CD14-positive monocyte (primary cell): ENCODE results near the gene UVRAG. TPM values are rescaled to one million over a fixed set of nuclear protein-coding genes. Genes with fewer than 3 reads are reported as not detected.
"Not testable (repeated sequence)": the region's sequence is repeated elsewhere in the genome, so short reads cannot be mapped to it uniquely, and the experiment has no call there.

ENCODE experiments used
- DNase-seq, 3 donors: peaks; one replicate each; pipeline ENCODE4 v3.0.0-alpha.2; 2011 to 2022
- H2AFZ ChIP-seq: 2 replicates; pipeline ENCODE4 v1.6.0; 2012; ENCODE audit warnings: mild to moderate bottlenecking, low read depth, low read length, inconsistent platforms; ENCODE audit not compliant: insufficient read depth, poor library complexity, severe bottlenecking
- H3K27ac ChIP-seq, 2 donors: 1 replicate in 1 of 2; 2 replicates in 1 of 2; pipeline ENCODE4 v1.5.1; 2012 to 2013; ENCODE audit warnings: low read length in 2 of 2, control low read depth in 1 of 2, inconsistent platforms in 1 of 2, low read depth in 1 of 2, mild to moderate bottlenecking in 1 of 2
- H3K27me3 ChIP-seq, 2 donors: one replicate each; pipeline versions ENCODE4 v1.6.0 to v1.6.1; 2011 to 2013; ENCODE audit warnings: low read length in 2 of 2; ENCODE audit not compliant: control insufficient read depth in 2 of 2, insufficient read depth in 2 of 2
- H3K36me3 ChIP-seq, 2 donors: replicated peaks in 1 of 2; 1 replicate in 1 of 2; 2 replicates in 1 of 2; pipeline versions ENCODE4 v1.5.1 to v1.6.1; 2012 to 2013; ENCODE audit warnings: low read length in 2 of 2, control low read depth in 1 of 2, inconsistent platforms in 1 of 2, mild to moderate bottlenecking in 1 of 2; ENCODE audit not compliant: insufficient read depth in 2 of 2, control insufficient read depth in 1 of 2
- H3K4me1 ChIP-seq, 2 donors: 1 replicate in 1 of 2; 2 replicates in 1 of 2; pipeline versions ENCODE4 v1.5.1 to v1.6.1; 2012 to 2013; ENCODE audit warnings: low read length in 2 of 2, control low read depth in 1 of 2, inconsistent platforms in 1 of 2, mild to moderate bottlenecking in 1 of 2, moderate library complexity in 1 of 2; ENCODE audit not compliant: insufficient read depth in 2 of 2, control insufficient read depth in 1 of 2
- H3K4me2 ChIP-seq: replicated peaks from 2 replicates; pipeline ENCODE3; 2012; ENCODE audit warnings: low read length, moderate library complexity, mild to moderate bottlenecking; ENCODE audit not compliant: poor library complexity, severe bottlenecking; ENCODE audit errors: extremely low read depth
- H3K4me3 ChIP-seq, 3 experiments: fragments of 200-600 bp in 1 of 3; sonication (generic) in 1 of 3; replicated peaks in 1 of 3; 1 replicate in 2 of 3; 2 replicates in 1 of 3; pipeline ENCODE4 v1.5.1; 2011 to 2013; ENCODE audit warnings: low read length in 3 of 3, mild to moderate bottlenecking in 3 of 3, control low read depth in 2 of 3, low read depth in 2 of 3, inconsistent platforms in 1 of 3, moderate library complexity in 1 of 3
- H3K79me2 ChIP-seq: 2 replicates; pipeline ENCODE4 v1.6.0; 2012; ENCODE audit warnings: mild to moderate bottlenecking, control low read depth, inconsistent platforms, low read length, moderate library complexity; ENCODE audit not compliant: insufficient read depth
- H3K9ac ChIP-seq: 2 replicates; pipeline ENCODE4 v1.6.0; 2017; ENCODE audit warnings: low read length, mild to moderate bottlenecking; ENCODE audit not compliant: insufficient read depth, poor library complexity, severe bottlenecking
- H3K9me3 ChIP-seq, 2 donors: replicated peaks in 1 of 2; 1 replicate in 1 of 2; 2 replicates in 1 of 2; pipeline versions ENCODE4 v1.5.1 to v1.6.1; 2012 to 2013; ENCODE audit warnings: low read length in 2 of 2, control low read depth in 1 of 2; ENCODE audit not compliant: control insufficient read depth in 1 of 2, insufficient read depth in 1 of 2
- H4K20me1 ChIP-seq: 2 replicates; pipeline ENCODE4 v1.6.0; 2012; ENCODE audit warnings: mild to moderate bottlenecking, low read length, control low read depth, moderate library complexity; ENCODE audit not compliant: insufficient read depth
- H3K27ac Mint-ChIP-seq, 7 donors: one replicate each; pipeline ENCODE4 v1.8.0; 2020; ENCODE audit warnings: mild to moderate bottlenecking in 7 of 7, mixed read lengths in 7 of 7, moderate library complexity in 6 of 7, inconsistent platforms in 2 of 7
- H3K27me3 Mint-ChIP-seq, 3 donors: one replicate each; pipeline ENCODE4 v1.8.0; 2021 to 2022; ENCODE audit warnings: low read depth in 3 of 3, mild to moderate bottlenecking in 3 of 3, mixed read lengths in 3 of 3, moderate library complexity in 3 of 3, inconsistent platforms in 1 of 3
- H3K36me3 Mint-ChIP-seq, 2 donors: one replicate each; pipeline ENCODE4 v1.8.0; 2020; ENCODE audit warnings: mixed read lengths in 2 of 2, inconsistent platforms in 1 of 2, mild to moderate bottlenecking in 1 of 2
- H3K4me1 Mint-ChIP-seq: one replicate; pipeline ENCODE4 v1.8.0; 2020; ENCODE audit warnings: mild to moderate bottlenecking, mixed read lengths
- H3K4me3 Mint-ChIP-seq, 2 donors: one replicate each; pipeline ENCODE4 v1.8.0; 2020; ENCODE audit warnings: mild to moderate bottlenecking in 2 of 2, mixed read lengths in 2 of 2, moderate library complexity in 1 of 2
- H3K9me3 Mint-ChIP-seq, 7 donors: one replicate each; pipeline ENCODE4 v1.8.0; 2020 to 2022; ENCODE audit warnings: mixed read lengths in 7 of 7, mild to moderate bottlenecking in 6 of 7, moderate library complexity in 6 of 7, inconsistent platforms in 2 of 7
- WGBS: methylation state at CpG from one replicate; pipeline ENCODE4 v1.1.5; 2013; ENCODE audit warnings: missing lambda C conversion rate; ENCODE audit not compliant: insufficient coverage; 5-methylcytosine and 5-hydroxymethylcytosine counted together
- intact Hi-C, 2 donors: fragments of 100-400 bp; cut with micrococcal nuclease; formaldehyde crosslinking; loops; one replicate each; pipeline versions ENCODE4 v1.15.0 to v1.15.1; 2023
- polyA plus RNA-seq, 3 donors: library from polyadenylated mRNA; depleted of rRNA in 1 of 3; unstranded in 2 of 3; stranded (reverse) in 1 of 3; fragments of 300-500 nt in 2 of 3; fragments of >200 nt in 1 of 3; fragmentation: Illumina TruSeq in 2 of 3; gene quantifications; 1 replicate in 2 of 3; 2 replicates in 1 of 3; pipeline ENCODE4 v1.2.3, GENCODE V29; 2012 to 2021
- TF ChIP-seq, protein P1 (sequence below): fragments of 200-600 bp; IDR thresholded peaks from one replicate; pipeline ENCODE4 v1.8.0; 2022; ENCODE audit warnings: antibody characterized with exemption, mild to moderate bottlenecking

UVRAG gene
- polyA plus RNA-seq, 3 donors: 13.7 to 20.5 (median 20.0) TPM

DNA sequence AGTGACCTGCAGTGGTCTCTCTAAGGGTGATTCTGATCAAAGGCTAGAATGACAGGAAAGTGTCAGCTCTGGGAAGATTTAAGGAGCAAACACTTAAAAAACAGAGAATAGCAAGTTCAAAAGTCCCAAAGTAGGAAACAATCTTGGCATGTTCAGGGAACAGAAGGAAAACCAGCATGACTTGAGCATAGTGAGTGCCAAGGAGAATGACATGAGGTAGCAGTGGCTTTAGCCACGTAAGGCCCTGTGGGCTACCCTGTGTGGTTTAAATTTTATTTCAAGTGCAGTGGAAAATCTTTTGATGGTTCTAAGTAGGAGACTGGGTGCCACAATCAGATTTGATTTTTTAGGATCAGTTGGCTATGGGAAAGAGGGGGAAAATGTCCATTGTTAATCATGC lies 241.9 kb downstream of the UVRAG start:
- H3K9me3 Mint-ChIP-seq: no peaks in the 10 kb centered on the region
- H3K27me3 ChIP-seq: no peaks in the 10 kb centered on the region
- H3K4me1 ChIP-seq: no peaks in the 10 kb centered on the region
- no peak overlapping the region for H3K9ac ChIP-seq
- H3K36me3 Mint-ChIP-seq: peaks cover 27 to 30% of the 10 kb centered on the region in 2 donors
- no peak overlapping the region for H3K27ac ChIP-seq
- no peak for DNase-seq
- no peaks in the 10 kb centered on the region for H3K4me1 Mint-ChIP-seq
- no peaks in the 10 kb centered on the region for H3K27me3 Mint-ChIP-seq
- TF ChIP-seq, protein P1, sequence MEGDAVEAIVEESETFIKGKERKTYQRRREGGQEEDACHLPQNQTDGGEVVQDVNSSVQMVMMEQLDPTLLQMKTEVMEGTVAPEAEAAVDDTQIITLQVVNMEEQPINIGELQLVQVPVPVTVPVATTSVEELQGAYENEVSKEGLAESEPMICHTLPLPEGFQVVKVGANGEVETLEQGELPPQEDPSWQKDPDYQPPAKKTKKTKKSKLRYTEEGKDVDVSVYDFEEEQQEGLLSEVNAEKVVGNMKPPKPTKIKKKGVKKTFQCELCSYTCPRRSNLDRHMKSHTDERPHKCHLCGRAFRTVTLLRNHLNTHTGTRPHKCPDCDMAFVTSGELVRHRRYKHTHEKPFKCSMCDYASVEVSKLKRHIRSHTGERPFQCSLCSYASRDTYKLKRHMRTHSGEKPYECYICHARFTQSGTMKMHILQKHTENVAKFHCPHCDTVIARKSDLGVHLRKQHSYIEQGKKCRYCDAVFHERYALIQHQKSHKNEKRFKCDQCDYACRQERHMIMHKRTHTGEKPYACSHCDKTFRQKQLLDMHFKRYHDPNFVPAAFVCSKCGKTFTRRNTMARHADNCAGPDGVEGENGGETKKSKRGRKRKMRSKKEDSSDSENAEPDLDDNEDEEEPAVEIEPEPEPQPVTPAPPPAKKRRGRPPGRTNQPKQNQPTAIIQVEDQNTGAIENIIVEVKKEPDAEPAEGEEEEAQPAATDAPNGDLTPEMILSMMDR: no peak
- H3K9me3 ChIP-seq: no peaks in the 10 kb centered on the region
- no peak overlapping the region for H3K4me3 ChIP-seq
- peaks cover 7 to 39% of the 10 kb centered on the region in 2 donors for H3K36me3 ChIP-seq
- intact Hi-C loops: no loop called here
- peaks cover 41% of the 10 kb centered on the region for H4K20me1 ChIP-seq
- no peak overlapping the region for H3K4me2 ChIP-seq
- 100% methylated on average over 1 of the region's 1 CpG for WGBS
- H3K4me3 Mint-ChIP-seq: no peak overlapping the region
- no peaks in the 10 kb centered on the region for H3K79me2 ChIP-seq
- no peak overlapping the region for H2AFZ ChIP-seq
- peak overlapping the region in 2 of 7 donors; percentile 23 to 51 for H3K27ac Mint-ChIP-seq

DNA sequence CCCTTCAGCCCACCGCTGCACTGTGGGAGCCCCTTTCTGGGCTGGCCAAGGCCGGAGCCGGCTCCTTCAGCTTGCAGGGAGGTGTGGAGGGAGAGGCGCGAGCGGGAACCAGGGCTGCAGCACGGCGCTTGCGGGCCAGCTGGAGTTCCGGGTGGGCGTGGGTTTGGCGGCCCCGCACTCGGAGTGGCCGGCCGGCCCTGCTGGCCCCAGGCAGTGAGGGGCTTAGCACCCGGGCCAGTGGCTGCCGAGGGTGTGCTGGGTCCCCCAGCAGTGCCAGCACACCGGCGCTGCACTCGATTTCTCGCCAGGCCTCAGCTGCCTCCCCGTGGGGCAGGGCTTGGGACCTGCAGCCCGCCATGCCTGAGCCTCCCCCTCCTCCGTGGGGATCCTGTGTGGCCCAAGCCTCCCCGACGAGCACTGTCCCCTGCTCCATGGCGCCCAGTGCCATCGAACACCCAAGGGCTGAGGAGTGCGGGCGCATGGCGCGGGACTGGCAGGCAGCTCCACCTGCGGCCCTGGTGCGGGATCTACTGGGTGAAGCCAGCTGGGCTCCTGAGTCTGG lies 245.5 kb downstream of the UVRAG start:
- Histone ChIP-seq H4K20me1 (peaks cover 48% of the 10 kb centered on the region), H3K36me3 (peaks cover 13 to 40% of the 10 kb centered on the region in 2 donors)
- H2AFZ ChIP-seq, H3K27me3 Mint-ChIP-seq, H3K4me1 ChIP-seq, intact Hi-C loops, H3K4me1 Mint-ChIP-seq, H3K9me3 ChIP-seq, H3K79me2 ChIP-seq, H3K27me3 ChIP-seq, H3K9me3 Mint-ChIP-seq, H3K27ac ChIP-seq, DNase-seq, H3K4me2 ChIP-seq, H3K9ac ChIP-seq, H3K27ac Mint-ChIP-seq, H3K4me3 Mint-ChIP-seq, H3K4me3 ChIP-seq: not testable (repeated sequence)
- peaks cover 23% of the 10 kb centered on the region in 2 donors for H3K36me3 Mint-ChIP-seq
- whole genome bisulfite sequencing: 99% methylated on average over 23 of the region's 35 CpGs
